ENCODE data around the gene GRIP1. TPM values are rescaled to one million over a fixed set of nuclear protein-coding genes. Genes with fewer than 3 reads are reported as not detected.

Gene GRIP1
- total and polyA plus RNA-seq, 2 of the 4 experiments (the other 2 are of a cell fraction): under 0.01 to 0.07 TPM

DNA sequence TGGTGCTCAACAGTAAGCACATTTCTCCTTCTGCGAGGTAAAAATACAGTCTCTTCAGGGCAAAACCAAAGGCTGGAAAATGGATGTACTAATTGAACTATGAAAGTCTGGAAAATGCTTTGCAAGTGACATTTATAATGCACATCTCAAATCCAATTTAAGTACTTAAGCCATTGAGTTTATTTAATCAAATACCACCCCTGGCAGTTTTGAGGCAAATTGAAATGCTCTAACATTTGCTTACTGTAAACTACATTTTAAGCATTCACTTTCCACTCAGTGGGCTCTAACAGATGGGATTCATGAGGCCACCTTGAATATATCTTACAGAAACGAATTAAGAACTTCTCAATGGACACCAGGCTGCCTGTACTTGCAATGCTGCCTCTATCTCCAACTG is 306.9 kb downstream of the GRIP1 start:
- H2AK5ac ChIP-seq (ENCODE audit: low read depth, low read length): no peak overlapping the region
- no peaks in the 10 kb centered on the region for H3K79me1 ChIP-seq (ENCODE audit: low read depth in 1 of 2, low read length in 2 of 2)
- H3K4me2 ChIP-seq (ENCODE audit: low read depth, low read length): no peak overlapping the region
- no peaks in the 10 kb centered on the region for H3K9me1 ChIP-seq (ENCODE audit: insufficient read depth, low read length)
- TF ChIP-seq NFE2L2 (IDR thresholded peaks at IDR 0.05; ENCODE audit: low read depth, low read length) (no peak), MXI1 (IDR thresholded peaks at IDR 0.05; ENCODE audit: borderline replicate concordance, low read depth, low read length) (no peak), RAD21 (IDR thresholded peaks at IDR 0.05; ENCODE audit: low read length) (no peak), MAFK (IDR thresholded peaks at IDR 0.05; ENCODE audit: low read depth, low read length) (no peak), POLR2A (IDR thresholded peaks at IDR 0.05; ENCODE audit: low read depth, low read length) (no peak), RCOR1 (IDR thresholded peaks at IDR 0.05; ENCODE audit: insufficient replicate concordance, low read length) (no peak), FOS (IDR thresholded peaks at IDR 0.05; ENCODE audit: low read depth, low read length) (no peak), CEBPB (IDR thresholded peaks at IDR 0.05; ENCODE audit: low read depth, low read length) (no peak)
- TF ChIP-seq, protein P1, sequence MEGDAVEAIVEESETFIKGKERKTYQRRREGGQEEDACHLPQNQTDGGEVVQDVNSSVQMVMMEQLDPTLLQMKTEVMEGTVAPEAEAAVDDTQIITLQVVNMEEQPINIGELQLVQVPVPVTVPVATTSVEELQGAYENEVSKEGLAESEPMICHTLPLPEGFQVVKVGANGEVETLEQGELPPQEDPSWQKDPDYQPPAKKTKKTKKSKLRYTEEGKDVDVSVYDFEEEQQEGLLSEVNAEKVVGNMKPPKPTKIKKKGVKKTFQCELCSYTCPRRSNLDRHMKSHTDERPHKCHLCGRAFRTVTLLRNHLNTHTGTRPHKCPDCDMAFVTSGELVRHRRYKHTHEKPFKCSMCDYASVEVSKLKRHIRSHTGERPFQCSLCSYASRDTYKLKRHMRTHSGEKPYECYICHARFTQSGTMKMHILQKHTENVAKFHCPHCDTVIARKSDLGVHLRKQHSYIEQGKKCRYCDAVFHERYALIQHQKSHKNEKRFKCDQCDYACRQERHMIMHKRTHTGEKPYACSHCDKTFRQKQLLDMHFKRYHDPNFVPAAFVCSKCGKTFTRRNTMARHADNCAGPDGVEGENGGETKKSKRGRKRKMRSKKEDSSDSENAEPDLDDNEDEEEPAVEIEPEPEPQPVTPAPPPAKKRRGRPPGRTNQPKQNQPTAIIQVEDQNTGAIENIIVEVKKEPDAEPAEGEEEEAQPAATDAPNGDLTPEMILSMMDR (conservative IDR thresholded peaks at IDR 0.05; ENCODE audit: low read depth, low read length): no peak
- TF ChIP-seq, protein P2, sequence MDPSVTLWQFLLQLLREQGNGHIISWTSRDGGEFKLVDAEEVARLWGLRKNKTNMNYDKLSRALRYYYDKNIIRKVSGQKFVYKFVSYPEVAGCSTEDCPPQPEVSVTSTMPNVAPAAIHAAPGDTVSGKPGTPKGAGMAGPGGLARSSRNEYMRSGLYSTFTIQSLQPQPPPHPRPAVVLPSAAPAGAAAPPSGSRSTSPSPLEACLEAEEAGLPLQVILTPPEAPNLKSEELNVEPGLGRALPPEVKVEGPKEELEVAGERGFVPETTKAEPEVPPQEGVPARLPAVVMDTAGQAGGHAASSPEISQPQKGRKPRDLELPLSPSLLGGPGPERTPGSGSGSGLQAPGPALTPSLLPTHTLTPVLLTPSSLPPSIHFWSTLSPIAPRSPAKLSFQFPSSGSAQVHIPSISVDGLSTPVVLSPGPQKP (IDR thresholded peaks at IDR 0.05; ENCODE audit: borderline replicate concordance, low read depth, low read length): no peak
- H3K9ac ChIP-seq (ENCODE audit: low read depth, low read length): no peak overlapping the region
- BruUV-seq (replicated peaks): no TSS peak
- ChIA-PET POLR2A (ENCODE audit: unreplicated experiment) (no interaction called here), CTCF (no interaction called here)
- no peak overlapping the region for H3K27ac ChIP-seq (ENCODE audit: insufficient read depth, low read length)
- no peak overlapping the region for H4K91ac ChIP-seq (ENCODE audit: insufficient read depth, low read depth, low read length)
- no peak overlapping the region for H2BK15ac ChIP-seq (ENCODE audit: low read depth, low read length)
- no peak overlapping the region for H4K8ac ChIP-seq (ENCODE audit: low read depth in 2 of 2, low read length in 2 of 2)
- DNase-seq: no peak
- no peak overlapping the region for H3K18ac ChIP-seq (ENCODE audit: low read depth, low read length)
- no peak overlapping the region for H2AK9ac ChIP-seq (replicated peaks; ENCODE audit: low read depth, low read length, poor library complexity)
- H2BK5ac ChIP-seq (ENCODE audit: low read depth, low read length, poor library complexity, severe bottlenecking): no peak overlapping the region
- no peaks in the 10 kb centered on the region for H3K36me3 ChIP-seq (ENCODE audit: control insufficient read depth, insufficient read depth, low read length)
- H3K4ac ChIP-seq (ENCODE audit: low read depth, low read length): no peak overlapping the region
- in situ Hi-C loops (cut with MboI; ENCODE audit: low sequenced_read_pairs): no loop called here
- dilution Hi-C loops (cut with HindIII; ENCODE audit: low sequenced_read_pairs, unreplicated experiment): no loop called here
- no peak overlapping the region for H2AFZ ChIP-seq (replicated peaks; ENCODE audit: low read length, poor library complexity)
- H3K56ac ChIP-seq (ENCODE audit: extremely low read depth, insufficient read depth, low read length): no peak overlapping the region
- WGBS, 2 experiments (ENCODE audit: extremely low coverage in 2 of 2, insufficient read length in 1 of 2): no CpG with 5 or more reads among the region's 2 CpGs
- no peak overlapping the region for H4K5ac ChIP-seq (ENCODE audit: low read depth, low read length)
- ATAC-seq (ENCODE audit: low read depth): no peak
- H3K23ac ChIP-seq (ENCODE audit: low read depth, low read length): no peak overlapping the region
- no peak overlapping the region for H2BK120ac ChIP-seq (ENCODE audit: low read depth, low read length)
- H3K9me3 ChIP-seq (ENCODE audit: control insufficient read depth, insufficient read depth, low read length): no peaks in the 10 kb centered on the region
- H4K20me1 ChIP-seq (ENCODE audit: insufficient read depth, low read length): no peaks in the 10 kb centered on the region
- peaks cover 10% of the 10 kb centered on the region for H3K27me3 ChIP-seq (ENCODE audit: control insufficient read depth, insufficient read depth, low read length)
- H3K4me3 ChIP-seq (ENCODE audit: insufficient read depth, low read depth, low read length): no peak overlapping the region
- no peaks in the 10 kb centered on the region for H3K4me1 ChIP-seq (ENCODE audit: control insufficient read depth, insufficient read depth, low read length)
- H3K14ac ChIP-seq (replicated peaks; ENCODE audit: low read depth, low read length): no peak overlapping the region
- intact Hi-C loops (cut with micrococcal nuclease): no loop called here
- no peak overlapping the region for H2BK20ac ChIP-seq (ENCODE audit: low read depth, low read length)
